DMS 273 treated with DMSO at 0.1 percent for 48 hours (cell line): ENCODE data around the gene MT1G.
"Not testable (repeated sequence)": the region's sequence is repeated elsewhere in the genome, so short reads cannot be mapped to it uniquely, and the experiment has no call there.

Experiments used
- DNase-seq: peaks from one replicate; lab custom pipeline; 2025; lab: John Stamatoyannopoulos, UW

MT1G gene

GRCh38 chr16:56667581-56668571 is at the start of gene MT1G:
MT1G (minus strand) TSS chr16:56668065; CDS start chr16:56667993, 72 bp downstream.
- no peak for DNase-seq

DNA sequence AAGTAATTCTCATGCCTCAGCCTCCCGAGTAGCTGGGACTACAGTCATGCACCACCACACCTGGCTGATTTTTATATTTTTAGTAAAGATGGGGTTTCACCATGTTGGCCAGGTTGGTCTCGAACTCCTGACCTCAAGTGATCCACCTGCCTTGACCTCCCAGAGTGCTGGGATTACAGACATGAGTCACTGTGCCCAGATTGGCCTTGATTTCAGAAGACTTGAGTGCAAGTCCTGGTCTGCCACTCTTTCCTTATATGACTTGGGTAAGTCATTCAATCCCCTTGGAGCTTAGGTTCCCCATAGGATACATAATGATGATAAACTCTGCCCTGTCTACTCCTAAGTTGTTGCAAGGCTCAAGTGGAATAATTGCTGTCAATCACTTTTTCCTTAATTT is 49.7 kb upstream of the MT1G start:
- not testable (repeated sequence) for DNase-seq

DNA sequence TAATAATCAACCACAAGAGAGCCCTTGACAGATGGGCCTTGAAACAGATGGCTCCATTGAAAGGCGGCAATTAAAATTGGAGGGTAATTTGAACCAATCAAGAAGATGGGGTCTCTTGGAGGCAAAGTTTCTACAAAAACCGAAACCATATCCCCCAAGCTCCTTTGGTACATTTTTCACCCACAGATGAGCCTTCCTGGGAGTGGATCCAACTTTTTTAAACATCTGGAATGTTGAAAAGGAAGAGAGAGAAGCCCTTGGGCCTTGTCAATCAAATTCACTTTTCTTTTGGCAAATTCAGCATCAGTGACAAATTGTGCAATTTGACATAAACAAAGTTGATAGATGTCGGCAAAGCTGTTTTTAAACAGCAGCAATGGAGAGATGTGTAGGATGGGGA is 48.9 kb upstream of the MT1G start:
- peak; percentile 67 for DNase-seq

GRCh38 chr16:56715126-56715525 is 47.3 kb upstream of the MT1G start:
- DNase-seq: no peak

GRCh38 chr16:56713794-56714193 is 45.9 kb upstream of the MT1G start:
- DNase-seq: no peak

- no peak for DNase-seq
These were observed 44.0 kb upstream of the MT1G start for GRCh38 chr16:56711862-56712261.

DNA sequence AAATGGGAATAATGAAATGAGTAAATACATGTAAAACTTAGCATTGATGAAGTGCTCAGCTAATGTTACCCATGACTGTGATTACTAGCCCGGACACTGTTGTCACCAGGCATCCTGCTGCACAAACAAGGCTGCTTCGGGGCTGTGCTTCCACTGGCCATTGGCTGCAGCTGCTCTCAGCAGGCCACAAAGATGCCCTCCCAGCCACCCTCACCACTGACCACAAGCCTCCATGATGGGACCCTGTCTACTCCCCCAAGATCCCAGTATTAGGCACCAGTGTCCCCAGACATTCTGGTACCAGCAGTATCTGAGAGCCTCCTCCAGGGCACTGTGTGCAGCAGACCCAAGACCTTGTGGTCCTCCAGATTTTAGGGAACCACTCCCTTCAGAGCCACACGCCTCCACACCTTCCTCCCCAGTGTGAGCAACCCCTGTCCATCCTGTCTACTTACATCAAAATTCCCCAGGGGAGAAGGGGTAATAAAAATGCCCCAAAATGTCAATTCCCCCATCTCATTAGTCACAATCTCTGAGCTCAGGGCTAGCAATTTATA is 42.4 kb upstream of the MT1G start:
- DNase-seq: no peak

DNA sequence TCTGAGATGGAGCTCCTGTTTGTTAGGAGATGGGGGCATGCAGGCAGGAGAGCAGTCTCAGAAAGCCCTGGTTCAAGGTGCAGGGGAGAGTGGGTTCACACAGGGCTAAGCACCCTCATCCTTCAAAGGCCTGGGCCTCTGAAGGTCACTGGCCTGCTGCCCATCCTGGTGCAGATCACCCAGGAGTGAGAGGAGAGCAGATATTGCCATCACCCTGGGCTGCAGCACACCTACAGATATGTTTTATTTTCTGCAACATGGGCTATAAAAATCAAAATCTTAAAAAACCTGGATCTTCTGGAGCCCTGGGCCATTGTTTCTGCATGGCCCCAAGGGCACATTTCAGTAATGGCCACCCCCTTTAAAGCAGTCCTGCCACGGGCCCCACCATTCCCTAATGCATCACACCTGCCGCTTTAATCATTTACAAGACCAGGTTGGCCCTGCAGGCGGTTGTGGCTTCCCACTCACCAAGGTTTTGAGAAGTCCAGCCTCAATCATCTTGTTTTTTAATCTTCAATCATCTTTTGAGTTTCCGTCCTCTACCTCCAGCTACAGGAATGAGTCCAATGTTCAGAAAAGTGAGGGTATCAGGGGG is 41.7 kb upstream of the MT1G start:
- DNase-seq: no peak

DNA sequence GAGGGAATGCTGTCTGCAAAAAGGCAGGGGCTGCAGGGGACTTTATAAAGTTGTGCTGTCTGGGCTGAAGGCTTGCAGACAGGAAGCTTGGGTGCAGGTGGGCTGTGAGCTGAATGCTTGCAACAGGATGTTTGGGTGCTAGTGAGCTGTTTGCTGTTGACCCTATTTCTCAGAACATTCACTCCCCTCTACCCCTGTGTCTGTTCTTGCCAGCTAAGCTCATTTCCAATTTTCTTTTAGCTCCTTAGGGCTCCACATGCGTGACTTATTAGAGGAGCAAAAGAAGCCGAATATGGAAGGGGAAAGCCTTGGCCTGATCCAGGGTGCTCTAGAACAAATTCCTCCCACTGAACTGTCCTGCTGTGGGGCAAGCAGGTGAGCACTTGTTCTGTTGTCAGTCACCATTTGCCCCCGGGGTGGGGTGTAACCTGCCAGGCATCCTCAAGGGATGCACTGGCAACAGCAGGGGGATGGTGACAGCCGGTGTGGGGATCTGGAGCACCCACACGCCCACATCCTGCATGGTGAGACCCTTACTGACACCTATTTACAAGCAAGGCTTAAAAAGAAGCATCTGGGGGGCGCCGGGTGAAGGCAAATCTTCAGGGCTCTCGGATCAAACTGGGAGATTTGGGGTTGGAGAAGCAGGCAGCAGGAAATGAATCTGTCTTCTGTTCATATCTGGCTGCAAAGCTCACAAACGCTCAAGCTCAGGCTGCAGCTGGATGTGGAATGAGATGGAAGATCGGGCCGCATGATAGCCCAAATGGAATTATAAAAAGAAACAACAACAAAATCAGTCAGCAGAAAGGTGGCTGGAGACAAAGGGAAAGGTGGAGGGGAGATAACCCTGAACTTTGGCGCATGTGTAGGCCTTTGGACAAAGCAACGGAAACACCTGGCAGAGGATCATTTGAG is 40.9 kb upstream of the MT1G start:
- DNase-seq: no peak

DNA sequence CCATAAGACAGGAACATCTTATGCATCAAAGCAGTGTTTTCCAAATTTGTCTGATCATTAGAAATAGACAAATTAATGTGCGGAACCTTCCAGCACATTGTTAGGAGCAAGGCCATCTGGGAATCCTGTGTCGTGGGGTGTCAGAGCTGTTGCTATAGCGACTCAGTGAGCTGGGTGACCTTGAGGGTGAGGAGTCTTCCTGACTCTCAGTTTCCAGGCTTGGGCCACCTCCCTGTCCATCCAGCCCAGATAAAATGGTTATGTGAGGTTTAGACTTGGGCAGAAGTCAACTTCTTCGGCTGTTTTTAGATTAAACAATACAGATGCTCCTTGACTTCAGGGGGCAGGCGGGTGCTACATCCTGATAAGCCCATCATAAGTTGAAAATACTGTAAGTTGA is 35.0 kb upstream of the MT1G start:
- DNase-seq: no peak

DNA sequence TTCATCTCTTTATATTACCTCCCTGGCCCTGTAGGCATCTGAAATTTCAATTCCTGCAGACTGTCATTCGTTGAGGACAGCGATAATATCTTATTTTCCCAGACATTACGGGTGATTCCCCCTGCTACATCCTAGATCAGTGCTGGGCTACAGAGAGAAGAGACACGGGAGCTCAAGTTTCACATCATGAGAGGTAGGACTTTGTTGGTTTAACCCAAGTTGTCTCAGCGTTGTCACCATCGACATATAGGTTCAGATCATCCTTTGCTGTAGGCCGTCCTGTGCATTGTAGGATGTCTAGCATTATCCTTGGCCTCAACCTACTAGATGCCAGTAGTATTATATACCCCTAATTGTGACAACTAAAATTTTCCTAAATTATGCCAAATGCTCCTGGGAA is 33.7 kb upstream of the MT1G start:
- DNase-seq: no peak

DNA sequence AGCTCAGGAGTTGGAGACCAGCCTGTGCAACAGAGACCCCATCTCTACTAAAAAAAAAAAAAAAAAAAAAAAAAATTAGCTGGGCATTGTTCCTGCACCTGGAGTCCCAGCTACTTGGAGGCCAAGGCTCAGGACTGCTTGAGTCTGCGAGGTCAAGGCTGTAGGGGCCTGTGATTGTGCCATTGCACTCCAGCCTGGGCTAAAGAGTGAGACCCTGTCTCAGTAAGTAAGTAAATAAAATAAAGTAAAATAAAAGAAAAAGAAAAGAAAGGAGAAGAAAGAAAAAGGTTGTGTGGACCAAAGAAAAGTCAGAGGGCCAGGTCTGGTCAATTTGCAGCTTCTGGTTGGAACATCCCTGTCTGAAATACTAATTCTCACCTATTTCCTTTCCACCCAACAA is 32.8 kb upstream of the MT1G start:
- no peak for DNase-seq

- no peak for DNase-seq
These were observed 32.3 kb upstream of the MT1G start for GRCh38 chr16:56700195-56700594.

GRCh38 chr16:56697456-56698155 is 29.7 kb upstream of the MT1G start:
- no peak for DNase-seq

- DNase-seq: no peak
These were observed 27.4 kb upstream of the MT1G start for GRCh38 chr16:56695246-56695645.

DNA sequence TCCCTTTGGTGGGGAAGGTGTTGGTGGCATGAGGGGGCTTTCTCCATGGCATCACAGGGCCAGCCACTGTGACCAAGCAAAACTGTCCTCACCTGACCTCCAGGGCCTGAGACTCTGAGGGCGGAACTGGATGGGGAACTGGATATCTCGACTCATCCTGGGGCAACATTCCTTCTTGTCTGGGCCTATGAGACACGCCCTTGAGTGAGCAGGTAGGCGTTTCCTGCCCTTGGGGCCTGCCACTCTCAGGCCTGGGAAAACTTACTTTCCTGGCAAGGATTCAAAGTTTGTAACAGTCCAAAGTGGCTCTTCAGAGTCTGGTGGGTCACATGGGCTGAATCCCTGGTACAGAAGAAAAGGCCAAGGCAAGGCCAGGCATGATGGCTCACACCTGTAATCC is 24.0 kb upstream of the MT1G start:
- no peak for DNase-seq

- no peak for DNase-seq
These were observed 22.7 kb upstream of the MT1G start for GRCh38 chr16:56690420-56691122.

- DNase-seq: no peak
These were observed 21.3 kb upstream of the MT1G start for GRCh38 chr16:56689171-56689570.

GRCh38 chr16:56688762-56689161 is 20.9 kb upstream of the MT1G start:
- peak; percentile 19 for DNase-seq

DNA sequence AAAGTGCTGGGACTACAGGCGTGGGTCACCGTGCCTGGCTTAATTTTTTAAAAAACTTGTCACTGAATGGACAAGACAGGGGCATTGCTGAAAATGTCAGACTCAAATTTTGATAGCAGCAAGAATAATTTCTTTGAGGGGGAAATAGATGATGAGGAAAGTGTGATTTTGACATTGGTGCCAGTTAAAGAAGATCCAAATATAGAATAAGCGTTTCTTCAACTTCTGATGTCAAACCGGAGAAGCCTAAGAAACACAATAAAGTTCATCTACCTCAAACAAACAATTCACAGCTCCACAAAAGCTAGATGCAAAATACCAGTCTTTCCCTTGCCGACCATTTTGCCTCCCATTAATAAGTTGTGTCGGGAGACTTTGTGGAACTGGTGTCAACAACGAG is 18.9 kb upstream of the MT1G start:
- no peak for DNase-seq
